ENCODE data around the gene CDH4.

Gene CDH4

GRCh38 chr20:61638802-61639585 lies 386.9 kb downstream of the CDH4 start:
- no peak for DNase-seq (ENCODE audit: low spot score)
- no peak for TF ChIP-seq CTCF (IDR thresholded peaks at IDR 0.05; ENCODE audit: extremely low read depth, missing control alignments)

GRCh38 chr20:61640131-61640870 lies 388.2 kb downstream of the CDH4 start:
- DNase-seq (ENCODE audit: low spot score), result no peak
- TF ChIP-seq CTCF (IDR thresholded peaks at IDR 0.05; ENCODE audit: extremely low read depth, missing control alignments), result no peak

- no peak for DNase-seq (ENCODE audit: low spot score)
- no peak for TF ChIP-seq CTCF (IDR thresholded peaks at IDR 0.05; ENCODE audit: extremely low read depth, missing control alignments)
Measured at GRCh38 chr20:61640871-61641245, 388.8 kb downstream of the CDH4 start.

GRCh38 chr20:61643656-61644377 lies 391.8 kb downstream of the CDH4 start:
- DNase-seq (ENCODE audit: low spot score), result no peak
- TF ChIP-seq CTCF (IDR thresholded peaks at IDR 0.05; ENCODE audit: extremely low read depth, missing control alignments), result no peak

GRCh38 chr20:61644378-61645076 lies 392.5 kb downstream of the CDH4 start:
- TF ChIP-seq CTCF (IDR thresholded peaks at IDR 0.05; ENCODE audit: extremely low read depth, missing control alignments), result no peak
- DNase-seq (ENCODE audit: low spot score), result no peak

GRCh38 chr20:61645732-61646131 lies 393.7 kb downstream of the CDH4 start:
- TF ChIP-seq CTCF (IDR thresholded peaks at IDR 0.05; ENCODE audit: extremely low read depth, missing control alignments), result no peak

More at GRCh38 chr20:61645732-61646131, 393.7 kb downstream of the CDH4 start:
- no peak for DNase-seq (ENCODE audit: low spot score)

Measured in GM20000 (cell line).